ENCODE measurements around the gene FAM228B.

DNA sequence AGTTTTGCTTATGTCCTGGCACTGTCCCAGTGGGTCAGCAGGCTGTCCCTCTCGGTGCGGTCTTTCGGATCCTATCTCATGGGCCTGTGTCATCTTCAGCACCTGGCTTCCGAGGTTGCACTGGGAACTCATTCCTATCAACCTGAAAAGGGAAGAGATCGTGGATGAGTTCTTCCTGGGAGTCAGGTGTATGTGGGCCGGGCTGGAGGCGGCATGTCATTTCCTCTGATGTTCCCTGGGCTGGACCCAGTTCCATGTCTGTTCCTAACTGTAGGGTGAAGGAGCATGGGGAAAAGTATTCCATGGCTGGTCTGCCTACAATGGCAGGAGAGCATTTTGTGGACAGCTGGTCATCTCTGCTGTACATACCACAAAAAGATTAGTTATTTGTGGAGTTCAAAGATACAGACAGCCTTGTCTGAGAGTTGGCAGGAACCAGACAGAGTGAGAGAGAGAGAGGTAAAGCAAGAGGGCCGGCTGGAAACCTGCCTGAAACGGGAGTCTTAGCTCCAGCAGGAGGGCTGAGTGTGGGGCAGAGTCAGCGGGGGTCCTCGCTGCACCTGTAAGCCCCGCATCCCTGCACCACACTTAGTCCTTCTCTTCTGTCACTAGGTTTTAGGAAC lies 76.8 kb downstream of the FAM228B start:
- TF ChIP-seq, protein P1, sequence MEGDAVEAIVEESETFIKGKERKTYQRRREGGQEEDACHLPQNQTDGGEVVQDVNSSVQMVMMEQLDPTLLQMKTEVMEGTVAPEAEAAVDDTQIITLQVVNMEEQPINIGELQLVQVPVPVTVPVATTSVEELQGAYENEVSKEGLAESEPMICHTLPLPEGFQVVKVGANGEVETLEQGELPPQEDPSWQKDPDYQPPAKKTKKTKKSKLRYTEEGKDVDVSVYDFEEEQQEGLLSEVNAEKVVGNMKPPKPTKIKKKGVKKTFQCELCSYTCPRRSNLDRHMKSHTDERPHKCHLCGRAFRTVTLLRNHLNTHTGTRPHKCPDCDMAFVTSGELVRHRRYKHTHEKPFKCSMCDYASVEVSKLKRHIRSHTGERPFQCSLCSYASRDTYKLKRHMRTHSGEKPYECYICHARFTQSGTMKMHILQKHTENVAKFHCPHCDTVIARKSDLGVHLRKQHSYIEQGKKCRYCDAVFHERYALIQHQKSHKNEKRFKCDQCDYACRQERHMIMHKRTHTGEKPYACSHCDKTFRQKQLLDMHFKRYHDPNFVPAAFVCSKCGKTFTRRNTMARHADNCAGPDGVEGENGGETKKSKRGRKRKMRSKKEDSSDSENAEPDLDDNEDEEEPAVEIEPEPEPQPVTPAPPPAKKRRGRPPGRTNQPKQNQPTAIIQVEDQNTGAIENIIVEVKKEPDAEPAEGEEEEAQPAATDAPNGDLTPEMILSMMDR (IDR thresholded peaks at IDR 0.05) = no peak
- TF ChIP-seq EZH2 (IDR thresholded peaks at IDR 0.05; ENCODE audit: borderline replicate concordance, insufficient read depth, low read depth, low read length, poor library complexity, severe bottlenecking) = no peak

Data from B cell (primary cell).